ENCODE measurements around the gene ANO4.
"Not testable (repeated sequence)": the region's sequence is repeated elsewhere in the genome, so short reads cannot be mapped to it uniquely, and the experiment has no call there.

ANO4 gene

GRCh38 chr12:101050631-101051030, 256.1 kb downstream of the ANO4 start:
- no peak for DNase-seq

GRCh38 chr12:101051151-101051550, 256.6 kb downstream of the ANO4 start:
- DNase-seq, result no peak

GRCh38 chr12:101051901-101052550, 257.4 kb downstream of the ANO4 start:
- DNase-seq, result peak; percentile 97

- no peak for DNase-seq
Observed at GRCh38 chr12:101053203-101053602, 258.6 kb downstream of the ANO4 start.

GRCh38 chr12:101055940-101056339, 261.4 kb downstream of the ANO4 start:
- no peak for DNase-seq

GRCh38 chr12:101062508-101062907, 267.9 kb downstream of the ANO4 start:
- DNase-seq, result not testable (repeated sequence)

GRCh38 chr12:101064721-101065120, 270.1 kb downstream of the ANO4 start:
- no peak for DNase-seq

GRCh38 chr12:101066489-101066888, 271.9 kb downstream of the ANO4 start:
- DNase-seq, result no peak

- DNase-seq, result no peak
Observed at GRCh38 chr12:101068402-101068801, 273.8 kb downstream of the ANO4 start.

GRCh38 chr12:101068836-101069235, 274.3 kb downstream of the ANO4 start:
- no peak for DNase-seq

- no peak for DNase-seq
Observed at GRCh38 chr12:101074940-101075680, 280.5 kb downstream of the ANO4 start.

GRCh38 chr12:101076921-101077320, 282.3 kb downstream of the ANO4 start:
- peak; percentile 79 for DNase-seq

- DNase-seq, result no peak
Observed at GRCh38 chr12:101077791-101078528, 283.4 kb downstream of the ANO4 start.

GRCh38 chr12:101078536-101079285, 284.1 kb downstream of the ANO4 start:
- no peak for DNase-seq

GRCh38 chr12:101082706-101083105, 288.1 kb downstream of the ANO4 start:
- no peak for DNase-seq

- peak; percentile 75 for DNase-seq
Observed at GRCh38 chr12:101086490-101087135, 292.0 kb downstream of the ANO4 start.

- DNase-seq, result no peak
Observed at GRCh38 chr12:101087920-101088319, 293.3 kb downstream of the ANO4 start.

GRCh38 chr12:101089271-101089670, 294.7 kb downstream of the ANO4 start:
- DNase-seq, result no peak

GRCh38 chr12:101090222-101090621, 295.6 kb downstream of the ANO4 start:
- DNase-seq, result not testable (repeated sequence)

- no peak for DNase-seq
Observed at GRCh38 chr12:101097829-101098580, 303.4 kb downstream of the ANO4 start.

GRCh38 chr12:101107032-101107763, 312.6 kb downstream of the ANO4 start:
- DNase-seq, result no peak

Measured in islet precursor cell (in vitro differentiated cells).